ENCODE data around the gene RPL36.
"Not testable (repeated sequence)": the region's sequence is repeated elsewhere in the genome, so short reads cannot be mapped to it uniquely, and the experiment has no call there.

RPL36 gene

DNA sequence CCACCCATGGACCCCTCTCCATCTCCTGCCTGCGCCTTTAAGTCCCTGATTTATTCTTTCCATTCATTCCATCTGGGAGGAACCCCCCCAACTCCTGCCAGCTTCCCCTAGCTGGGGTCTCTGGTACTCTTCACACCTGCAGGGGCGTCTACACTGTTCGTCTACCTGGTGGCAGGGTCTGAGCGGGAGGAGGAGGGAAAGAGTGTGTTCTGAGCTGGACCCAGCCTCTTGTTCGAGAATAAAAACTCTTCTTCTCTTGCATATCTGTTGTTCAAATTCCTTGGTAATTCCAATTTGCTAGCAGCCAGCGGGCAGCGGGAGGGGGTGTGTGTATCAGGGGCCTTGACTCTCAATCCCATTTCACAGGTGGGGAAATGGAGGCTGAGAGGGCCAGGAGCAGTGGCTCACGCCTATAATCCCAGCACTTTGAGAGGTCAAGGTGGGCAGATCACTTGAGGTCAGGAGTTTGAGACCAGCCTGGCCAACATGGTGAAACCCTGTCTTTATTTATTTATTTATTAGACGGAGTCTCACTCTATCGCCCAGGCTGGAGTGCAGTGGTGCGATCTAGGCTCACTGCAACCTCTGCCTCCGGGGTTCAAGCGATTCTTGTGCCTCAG is 1.7 kb upstream of the RPL36 start:
- in situ Hi-C loops (cut with HindIII; ENCODE audit: low sequenced_read_pairs), result not testable (repeated sequence)

DNA sequence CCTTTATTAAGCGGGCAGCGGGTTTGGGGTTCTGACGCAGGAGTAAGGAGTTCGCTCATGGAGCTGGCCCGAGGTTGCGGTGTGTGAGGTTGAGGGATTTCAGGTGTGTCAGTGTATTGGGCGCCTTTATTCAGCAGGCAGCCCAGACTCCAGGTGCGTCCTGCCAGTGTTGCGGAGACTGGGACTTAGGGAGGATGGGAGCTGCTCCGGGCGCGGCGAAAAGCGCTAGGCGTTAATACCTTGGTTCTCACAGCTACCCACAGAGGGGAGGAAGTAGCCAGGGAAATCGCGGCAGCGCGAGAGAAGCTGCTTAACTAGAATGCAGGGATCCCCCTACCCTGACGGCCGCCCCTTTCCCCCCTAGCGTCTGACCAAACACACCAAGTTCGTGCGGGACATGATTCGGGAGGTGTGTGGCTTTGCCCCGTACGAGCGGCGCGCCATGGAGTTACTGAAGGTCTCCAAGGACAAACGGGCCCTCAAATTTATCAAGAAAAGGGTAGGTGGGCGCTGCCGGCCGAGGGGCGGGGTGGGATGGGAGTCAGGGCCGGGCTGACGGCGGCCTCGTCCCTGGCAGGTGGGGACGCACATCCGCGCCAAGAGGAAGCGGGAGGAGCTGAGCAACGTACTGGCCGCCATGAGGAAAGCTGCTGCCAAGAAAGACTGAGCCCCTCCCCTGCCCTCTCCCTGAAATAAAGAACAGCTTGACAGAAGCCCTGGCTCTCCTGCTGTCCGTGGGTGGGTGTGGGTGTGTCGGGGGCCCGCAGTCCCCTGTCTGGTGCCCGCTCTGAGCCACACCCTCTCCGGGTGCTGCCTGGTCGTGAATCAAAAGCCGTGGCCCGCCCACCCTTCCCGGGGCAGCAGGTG is 1.1 kb downstream of the RPL36 start:
- in situ Hi-C loops (cut with HindIII; ENCODE audit: low sequenced_read_pairs), result no loop called here

DNA sequence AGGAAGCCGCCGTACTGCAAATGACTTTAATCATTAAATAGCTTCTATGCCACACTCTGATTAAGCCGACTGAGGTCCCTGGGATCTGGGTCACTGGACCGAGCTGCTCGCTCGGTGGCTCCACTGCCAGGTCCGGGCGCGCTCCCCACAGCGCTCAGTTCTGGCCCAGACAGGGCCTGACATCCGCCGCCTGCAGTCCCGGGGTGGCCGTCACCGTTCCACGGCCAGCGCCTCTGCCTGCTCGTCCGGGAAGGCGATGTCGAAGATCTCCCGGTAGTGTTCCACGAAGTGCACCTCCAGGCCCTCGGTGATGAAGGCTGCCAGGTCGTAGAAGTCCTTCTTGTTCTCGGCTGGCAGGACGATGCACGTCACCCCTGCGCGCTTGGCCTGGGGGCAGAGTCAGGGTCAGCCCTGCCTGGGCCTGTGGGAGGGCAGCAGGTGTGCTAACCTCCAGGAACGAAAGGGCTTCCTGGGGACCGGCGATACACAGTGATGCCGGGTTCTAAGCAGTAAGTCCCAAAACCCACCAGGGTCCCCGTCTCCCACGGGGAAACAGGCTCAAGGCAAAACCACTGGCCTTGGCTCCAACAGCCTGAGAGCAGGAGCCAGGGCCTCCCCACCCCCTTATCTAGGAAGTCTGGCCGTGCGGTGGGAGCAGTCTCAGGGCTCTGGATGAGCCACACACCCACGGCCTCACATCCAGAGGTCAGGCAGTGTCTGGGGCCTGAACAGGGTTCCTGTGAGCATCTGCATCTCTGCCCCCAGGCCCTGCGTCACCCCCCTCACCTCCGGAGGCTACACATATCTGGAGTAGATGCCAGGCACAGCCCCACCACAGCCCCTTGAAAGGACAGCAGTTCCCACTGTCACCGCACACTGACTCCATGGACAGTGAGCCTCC is 2.0 kb downstream of the RPL36 start:
- in situ Hi-C loops (cut with HindIII; ENCODE audit: low sequenced_read_pairs), result no loop called here

DNA sequence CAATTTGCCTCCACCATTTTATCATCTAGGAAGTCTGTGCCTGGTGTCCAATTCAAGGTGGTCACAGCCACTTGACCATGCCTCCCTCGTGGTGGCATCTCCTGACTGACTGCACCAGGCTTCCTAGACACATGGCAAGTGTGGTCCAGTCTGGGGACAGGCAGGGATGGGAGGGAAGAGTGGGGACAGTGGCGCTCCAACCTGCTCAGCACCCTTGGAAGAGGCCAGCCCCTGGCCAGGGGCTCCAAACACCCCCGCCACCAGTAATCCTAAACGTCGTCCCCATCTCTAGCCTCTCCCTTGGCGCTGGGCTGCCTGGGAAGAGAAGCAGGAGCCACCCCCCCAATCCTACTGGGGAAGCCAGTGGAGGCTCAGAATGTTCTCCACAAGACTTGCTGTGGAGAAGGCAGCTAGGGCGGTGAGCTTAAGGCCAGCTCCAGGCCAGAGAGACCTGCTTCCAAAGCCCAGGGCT is 2.7 kb downstream of the RPL36 start:
- in situ Hi-C loops (cut with HindIII; ENCODE audit: low sequenced_read_pairs), result no loop called here

DNA sequence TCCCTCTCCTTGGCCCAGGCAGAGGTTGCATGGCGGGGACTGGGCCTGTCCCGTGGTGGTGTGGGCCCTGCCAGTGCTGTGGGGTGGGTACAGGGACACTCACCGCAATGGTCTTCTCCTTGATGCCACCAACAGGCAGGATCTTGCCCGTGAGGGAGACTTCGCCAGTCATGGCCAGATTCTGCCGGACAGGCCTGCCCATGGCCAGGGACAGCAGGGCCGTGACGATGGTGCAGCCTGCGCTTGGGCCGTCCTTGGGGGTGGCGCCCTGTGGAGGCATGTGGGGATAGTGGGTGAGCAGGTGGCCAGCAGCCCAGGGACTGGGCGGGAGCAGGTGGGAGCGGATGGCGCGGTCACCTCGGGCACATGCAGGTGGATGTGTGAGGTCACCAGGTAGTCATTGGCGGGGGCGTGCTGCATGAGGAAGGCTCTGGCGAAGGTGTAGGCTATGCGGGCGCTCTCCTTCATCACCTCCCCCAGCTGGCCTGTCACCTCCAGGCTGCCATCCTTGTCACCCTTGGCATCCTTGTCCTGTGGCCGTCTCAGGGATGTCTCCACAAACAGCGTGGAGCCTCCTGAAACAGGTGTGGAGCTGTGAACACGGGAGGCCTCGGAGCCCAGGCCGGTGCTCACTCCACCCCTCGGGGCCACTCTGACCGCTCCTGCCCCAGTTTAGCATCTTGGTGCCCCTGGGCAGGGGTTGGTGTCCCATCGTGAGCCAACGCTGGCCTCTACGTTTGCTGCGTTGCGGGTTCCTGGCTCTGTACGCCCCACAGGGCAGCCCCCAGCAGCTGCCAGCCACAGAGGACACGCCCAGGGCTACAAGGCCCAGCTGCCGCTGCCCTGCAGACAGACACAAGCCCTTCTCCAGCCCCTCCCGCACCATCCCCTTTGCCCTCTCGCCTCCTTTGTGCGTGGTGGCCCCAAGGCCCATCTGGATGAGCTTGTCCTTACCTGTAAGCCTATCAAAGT is 3.4 kb downstream of the RPL36 start:
- in situ Hi-C loops (cut with HindIII; ENCODE audit: low sequenced_read_pairs), result no loop called here

DNA sequence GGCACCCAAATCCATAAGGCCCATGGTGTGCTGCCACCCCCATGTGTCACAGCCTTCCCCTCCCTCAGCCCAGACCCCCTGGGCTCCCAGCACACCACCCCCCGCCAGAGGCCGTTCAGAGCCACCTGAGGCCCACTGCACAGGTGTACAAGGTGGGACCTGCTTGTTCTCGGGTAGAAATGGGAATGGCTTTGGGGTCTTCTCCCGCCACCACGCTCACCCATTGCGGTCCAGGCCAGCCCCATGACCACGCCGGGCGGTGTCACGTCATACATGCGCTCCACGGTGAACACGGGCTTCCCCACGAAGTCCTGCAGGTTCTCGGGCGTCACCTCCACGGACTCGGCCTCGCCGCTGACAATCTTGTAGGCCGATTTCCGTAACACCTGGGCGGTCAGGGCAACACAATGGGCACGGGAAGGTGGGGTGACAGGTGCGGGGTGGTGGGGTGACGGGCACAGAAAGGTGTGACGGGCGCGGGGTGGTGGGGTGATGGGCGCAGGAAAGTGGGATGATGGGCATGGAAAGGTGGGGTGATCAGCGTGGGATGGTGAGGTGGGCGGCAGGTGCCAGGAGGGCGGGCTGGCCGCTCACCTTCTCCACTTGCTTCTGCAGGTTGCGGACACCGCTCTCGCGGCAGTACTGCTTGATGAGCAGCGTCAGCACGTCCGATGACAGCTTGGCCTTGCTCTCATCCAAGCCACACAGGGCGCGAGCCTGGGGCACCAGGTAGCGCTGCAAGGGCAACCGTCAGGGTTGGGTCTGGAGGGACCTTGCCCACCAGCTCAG is 4.3 kb downstream of the RPL36 start:
- in situ Hi-C loops (cut with HindIII; ENCODE audit: low sequenced_read_pairs), result no loop called here

DNA sequence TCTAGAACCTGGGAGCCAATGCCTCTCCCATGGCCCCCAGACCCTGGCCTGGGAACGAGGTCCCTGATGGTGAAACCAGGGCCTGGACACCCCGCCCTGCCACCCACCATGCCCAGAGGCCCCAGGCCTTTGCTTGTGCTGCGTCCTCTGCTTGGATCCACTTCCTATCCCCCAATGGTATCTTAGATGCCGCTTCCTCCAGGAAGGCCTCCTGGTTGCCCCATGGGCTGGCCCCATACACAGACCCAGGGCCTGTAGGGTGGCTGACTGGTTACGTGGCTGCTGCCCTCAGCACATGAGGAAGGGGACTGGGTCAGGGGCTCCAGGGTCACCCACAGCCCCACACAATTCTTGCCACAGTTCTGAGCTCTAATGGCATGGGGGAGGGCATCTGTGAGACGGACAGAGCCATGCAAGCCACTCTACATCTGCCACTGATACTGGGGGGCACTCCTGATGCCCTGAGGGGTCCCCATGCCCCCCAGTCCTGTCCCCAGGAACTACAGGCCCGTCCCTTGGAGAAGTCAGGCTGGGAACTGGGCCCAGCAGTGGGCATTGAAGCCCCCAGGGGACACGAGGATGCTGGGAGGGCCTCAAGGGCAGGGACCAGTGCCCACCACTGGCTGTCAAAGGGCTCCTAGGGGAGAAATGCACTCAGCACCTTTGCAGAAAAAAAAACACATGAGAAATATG is 5.0 kb downstream of the RPL36 start:
- in situ Hi-C loops (cut with HindIII; ENCODE audit: low sequenced_read_pairs), result no loop called here

DNA sequence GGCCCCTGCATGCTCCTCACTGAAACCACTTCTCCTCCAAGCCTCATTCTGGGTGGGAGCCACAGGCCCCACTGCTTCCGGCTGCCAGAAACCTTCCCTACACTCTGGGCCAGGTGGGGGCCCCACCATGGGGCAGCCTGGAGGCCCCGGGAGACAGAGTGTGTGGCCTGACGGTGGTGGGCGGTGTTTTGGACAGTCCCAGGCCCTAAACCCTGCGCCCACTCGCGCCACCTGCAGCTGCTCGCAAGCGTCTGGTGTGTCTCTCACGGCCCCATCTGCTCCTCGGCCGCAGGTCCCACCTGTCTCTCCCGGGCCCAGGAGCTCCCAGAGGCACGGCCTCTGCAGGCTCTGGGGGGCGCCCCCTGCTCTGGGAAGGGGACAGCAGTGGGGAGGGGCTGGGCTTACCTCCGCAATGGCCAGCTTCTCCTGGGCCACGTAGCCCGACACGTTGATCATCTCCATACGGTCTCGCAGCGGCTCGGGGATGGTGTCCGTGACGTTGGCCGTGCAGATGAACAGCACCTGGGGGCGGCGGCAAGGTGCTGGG is 5.6 kb downstream of the RPL36 start:
- in situ Hi-C loops (cut with HindIII; ENCODE audit: low sequenced_read_pairs), result no loop called here

DNA sequence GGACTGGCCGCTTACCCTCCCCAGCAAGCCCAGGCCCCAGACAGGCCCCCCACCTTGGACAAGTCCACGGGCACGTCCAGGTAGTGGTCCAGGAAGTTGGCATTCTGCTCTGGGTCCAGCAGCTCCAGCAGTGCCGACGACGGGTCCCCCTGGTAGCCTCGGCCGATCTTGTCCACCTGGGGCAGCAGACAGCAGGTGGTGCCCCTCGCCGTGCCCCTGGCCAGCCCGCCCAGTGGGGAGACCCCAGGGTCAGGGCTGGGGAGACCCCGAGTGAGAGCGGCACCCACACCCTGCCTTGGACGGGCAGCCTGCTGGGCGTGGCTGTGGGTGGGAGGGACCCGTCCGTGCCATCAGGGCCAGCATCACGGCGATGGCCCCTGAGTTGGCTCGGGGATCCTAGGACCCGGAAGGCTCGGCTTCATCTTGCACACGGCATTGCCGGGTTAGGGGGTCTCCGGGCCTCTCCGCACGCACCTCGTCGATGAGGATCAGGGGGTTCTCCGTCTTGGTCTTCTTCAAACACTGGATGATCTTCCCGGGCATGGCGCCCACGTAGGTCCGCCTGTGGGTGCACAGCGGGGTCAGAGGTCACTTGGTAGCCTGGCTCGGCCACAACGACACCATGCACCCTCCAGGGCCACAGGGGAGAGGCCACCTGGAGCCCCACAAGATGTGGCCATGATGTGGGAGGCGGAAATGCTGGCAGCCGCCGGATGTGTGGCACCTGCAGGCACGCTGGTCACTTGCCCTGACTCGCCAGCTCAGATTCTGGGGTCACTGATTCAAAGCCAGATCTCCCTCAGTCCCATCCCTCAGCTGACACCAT is 6.3 kb downstream of the RPL36 start:
- in situ Hi-C loops (cut with HindIII; ENCODE audit: low sequenced_read_pairs), result no loop called here

DNA sequence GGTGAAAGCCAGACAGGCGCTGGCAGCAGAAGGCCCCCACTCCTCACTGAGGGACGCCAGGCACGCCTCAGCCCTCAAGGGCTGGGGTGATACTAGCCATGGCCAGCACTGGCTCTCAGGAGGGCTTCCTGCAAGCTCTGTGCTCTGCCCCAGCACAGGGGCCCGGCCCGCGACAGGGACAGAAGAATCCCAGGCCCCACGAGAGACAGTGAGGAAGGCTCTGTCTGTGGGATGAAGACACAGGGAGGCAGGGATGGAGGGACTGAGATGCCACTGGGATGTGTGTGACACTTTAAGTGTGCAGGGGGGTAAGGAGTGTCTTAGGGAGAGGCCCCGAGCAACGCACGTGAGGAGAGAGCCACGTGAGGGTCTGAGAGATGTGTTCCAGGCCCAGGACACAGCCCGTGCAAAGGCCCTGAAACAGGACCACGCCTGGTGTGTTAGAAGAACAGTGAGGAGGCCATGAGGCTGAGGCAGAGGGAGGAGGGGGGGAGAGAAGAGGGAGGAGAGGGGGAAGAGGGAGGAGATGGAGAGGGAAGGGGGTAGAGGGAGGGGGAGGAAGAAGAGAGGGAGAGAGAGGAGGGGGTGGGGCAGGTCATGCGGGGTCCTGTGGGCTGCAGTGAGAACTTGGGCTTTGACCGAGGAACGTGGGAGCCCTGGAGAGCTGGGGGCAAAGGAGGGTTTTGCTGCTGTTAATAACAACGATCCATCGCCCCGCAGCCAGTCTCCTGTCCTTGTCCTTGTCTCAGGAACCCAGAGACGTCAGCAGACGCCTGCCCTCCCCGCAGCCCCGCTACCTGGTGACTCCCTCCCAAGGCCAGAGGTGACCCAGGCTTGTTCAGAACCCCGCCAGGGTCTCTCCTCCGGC is 7.2 kb downstream of the RPL36 start:
- in situ Hi-C loops (cut with HindIII; ENCODE audit: low sequenced_read_pairs), result no loop called here

DNA sequence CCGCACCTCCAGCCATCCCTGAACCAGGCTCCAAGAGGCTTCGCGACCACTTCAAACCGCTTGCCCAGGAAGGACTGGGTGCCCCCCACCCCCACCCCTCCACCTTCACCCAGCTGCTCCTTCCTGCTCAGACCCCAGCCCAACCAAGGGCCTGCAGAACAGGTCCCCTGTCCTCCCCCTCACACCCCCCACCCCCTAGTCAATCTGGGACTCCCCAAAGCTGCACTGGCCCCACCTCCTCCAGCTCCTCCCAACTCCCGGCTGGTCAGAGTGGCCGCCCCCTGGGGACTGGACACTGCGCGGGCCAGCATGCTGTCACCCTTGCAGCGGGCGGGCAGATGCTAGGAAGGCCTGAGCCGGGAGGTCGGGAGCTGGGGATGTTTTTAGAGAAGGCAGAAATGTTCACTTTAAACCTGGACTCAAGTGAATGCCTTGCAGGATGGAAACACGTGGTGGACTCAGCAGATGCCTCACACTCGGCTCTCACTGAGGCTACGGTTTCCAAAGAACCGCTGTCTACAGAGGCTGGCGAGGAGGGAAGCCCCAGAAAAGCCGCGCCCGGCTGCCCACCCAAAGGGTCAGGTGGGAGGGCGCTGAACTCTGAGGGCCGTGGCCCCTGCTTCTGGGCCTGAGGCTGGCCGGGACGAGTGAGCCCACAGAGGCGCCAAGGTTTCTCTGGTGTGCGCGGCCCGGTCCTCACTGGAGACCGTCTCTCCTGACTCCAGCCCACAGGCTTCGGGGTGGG is 8.0 kb downstream of the RPL36 start:
- in situ Hi-C loops (cut with HindIII; ENCODE audit: low sequenced_read_pairs), result no loop called here

DNA sequence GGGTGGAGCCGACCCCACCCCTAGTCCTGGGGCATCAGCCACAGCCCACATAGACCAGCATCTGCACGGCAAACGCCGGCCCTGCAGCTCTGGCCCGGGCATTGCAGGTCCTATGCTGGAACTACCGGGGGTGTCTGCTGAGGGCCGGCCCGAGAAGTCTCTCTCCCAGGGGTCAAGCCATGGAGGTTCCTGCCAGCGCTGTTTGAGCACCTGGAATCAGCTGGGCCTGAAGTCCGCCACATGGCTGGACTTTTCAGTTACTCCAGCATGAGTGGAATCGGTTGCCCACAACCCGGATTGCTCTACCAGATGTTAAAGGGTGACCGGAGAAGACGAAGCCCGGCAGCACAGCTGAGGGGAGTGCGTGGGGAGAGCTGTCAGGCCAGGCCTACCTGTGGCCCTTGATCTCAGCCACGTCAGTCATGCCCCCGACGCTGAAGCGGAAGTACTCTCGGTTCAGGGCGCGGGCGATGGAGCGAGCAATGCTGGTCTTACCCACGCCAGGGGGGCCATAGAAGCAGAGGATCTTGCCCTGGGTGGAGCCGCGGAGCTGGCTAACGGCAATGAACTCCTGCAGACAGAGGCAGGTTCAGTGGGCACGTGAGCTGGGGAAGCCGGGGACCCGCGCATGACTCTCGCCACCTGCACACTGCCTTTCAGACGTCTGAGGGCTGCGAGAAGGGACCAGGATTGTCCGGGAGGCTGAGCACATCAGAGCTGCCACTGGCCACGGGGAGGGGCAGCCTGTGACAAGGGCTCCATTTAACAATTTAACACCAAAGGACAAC is 8.7 kb downstream of the RPL36 start:
- in situ Hi-C loops (cut with HindIII; ENCODE audit: low sequenced_read_pairs), result no loop called here

DNA sequence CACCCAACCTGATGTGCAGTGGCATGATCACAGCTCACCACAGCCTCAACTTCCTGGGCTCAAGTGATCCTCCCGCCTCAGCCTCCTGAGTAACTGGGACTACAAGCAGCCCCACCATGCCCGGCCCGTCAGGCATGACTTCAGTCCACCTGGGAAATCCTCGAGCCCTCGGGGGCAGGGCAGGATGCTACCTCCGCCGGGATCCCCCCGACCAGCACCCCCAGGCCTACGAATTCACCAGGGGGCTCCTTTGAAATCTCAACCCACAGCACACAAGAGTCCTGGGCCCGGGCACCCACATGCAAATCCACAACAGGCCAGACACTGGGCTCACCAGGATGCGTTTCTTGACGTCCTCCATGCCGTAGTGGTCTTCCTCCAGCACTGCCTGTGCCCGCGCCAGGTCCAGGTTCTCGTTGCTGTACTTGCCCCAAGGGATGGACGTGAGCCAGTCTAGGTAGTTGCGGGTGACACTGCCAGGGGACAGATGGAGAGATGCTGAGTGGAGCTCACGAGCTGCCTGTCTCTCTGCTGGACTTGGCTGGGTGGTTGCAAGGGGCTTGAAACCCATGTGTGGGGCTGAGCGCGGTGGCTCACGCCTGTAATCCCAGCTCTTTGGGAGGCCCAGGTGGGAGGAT is 10.5 kb downstream of the RPL36 start:
- in situ Hi-C loops (cut with HindIII; ENCODE audit: low sequenced_read_pairs), result no loop called here

DNA sequence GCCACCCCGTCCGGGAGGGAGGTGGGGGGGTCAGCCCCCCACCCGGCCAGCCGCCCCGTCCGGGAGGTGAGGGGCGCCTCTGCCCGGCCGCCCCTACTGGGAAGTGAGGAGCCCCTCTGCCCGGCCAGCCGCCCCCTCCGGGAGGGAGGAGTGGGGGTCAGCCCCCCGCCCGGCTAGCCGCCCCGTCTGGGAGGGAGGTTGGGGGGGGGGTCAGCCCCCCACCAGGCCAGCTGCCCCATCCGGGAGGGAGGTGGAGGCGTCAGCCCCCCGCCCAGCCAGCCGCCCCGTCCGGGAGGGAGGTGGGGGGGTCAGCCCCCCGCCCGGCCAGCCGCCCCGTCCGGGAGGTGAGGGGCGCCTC is 11.9 kb downstream of the RPL36 start:
- in situ Hi-C loops (cut with HindIII; ENCODE audit: low sequenced_read_pairs), result not testable (repeated sequence)
